ENCODE results near the gene LARGE1.

Gene LARGE1

GRCh38 chr22:33889748-33890147 is 30.5 kb downstream of the LARGE1 start:
- peak in 1 of 10 donors; percentile 52 for DNase-seq
- intact Hi-C loops (cut with DNase I) = no loop called here

GRCh38 chr22:33888821-33889220 is 31.5 kb downstream of the LARGE1 start:
- intact Hi-C loops (cut with DNase I) = no loop called here
- no peak for DNase-seq

GRCh38 chr22:33887173-33887572 is 33.1 kb downstream of the LARGE1 start:
- peak in 1 of 10 donors; percentile 29 for DNase-seq
- intact Hi-C loops (cut with DNase I) = no loop called here

- intact Hi-C loops (cut with DNase I) = no loop called here
- DNase-seq = peak in 1 of 10 donors; percentile 18
Measured at GRCh38 chr22:33886696-33887095, 33.6 kb downstream of the LARGE1 start.

GRCh38 chr22:33884829-33885228 is 35.4 kb downstream of the LARGE1 start:
- peak in 1 of 10 donors; percentile 7 for DNase-seq
- intact Hi-C loops (cut with DNase I) = no loop called here

GRCh38 chr22:33883961-33884808 is 36.1 kb downstream of the LARGE1 start:
- intact Hi-C loops (cut with DNase I) = no loop called here
- DNase-seq = peak in 1 of 10 donors; percentile 76

GRCh38 chr22:33883561-33883960 is 36.7 kb downstream of the LARGE1 start:
- intact Hi-C loops (cut with DNase I) = no loop called here
- DNase-seq = no peak

GRCh38 chr22:33882991-33883390 is 37.3 kb downstream of the LARGE1 start:
- intact Hi-C loops (cut with DNase I) = no loop called here
- DNase-seq = peak in 1 of 10 donors; percentile 51

- DNase-seq = peak in 1 of 10 donors; percentile 25
- intact Hi-C loops (cut with DNase I) = no loop called here
Measured at GRCh38 chr22:33880986-33881385, 39.3 kb downstream of the LARGE1 start.

- intact Hi-C loops (cut with DNase I) = no loop called here
- DNase-seq = peak in 1 of 10 donors; percentile 5
Measured at GRCh38 chr22:33879796-33880195, 40.5 kb downstream of the LARGE1 start.

- peak in 2 of 10 donors; percentile 23 to 80 for DNase-seq
- intact Hi-C loops (cut with DNase I) = no loop called here
Measured at GRCh38 chr22:33875316-33875715, 45.0 kb downstream of the LARGE1 start.

- intact Hi-C loops (cut with DNase I) = no loop called here
- peak in 1 of 10 donors; percentile 37 for DNase-seq
Measured at GRCh38 chr22:33874206-33874605, 46.1 kb downstream of the LARGE1 start.

- intact Hi-C loops (cut with DNase I) = no loop called here
Measured at GRCh38 chr22:33873666-33874065, 46.6 kb downstream of the LARGE1 start.

GRCh38 chr22:33873186-33873585 is 47.1 kb downstream of the LARGE1 start:
- intact Hi-C loops (cut with DNase I) = no loop called here
- peak in 1 of 10 donors; percentile 79 for DNase-seq

More at GRCh38 chr22:33873666-33874065, 46.6 kb downstream of the LARGE1 start:
- DNase-seq = peak in 1 of 10 donors; percentile 37

- intact Hi-C loops (cut with DNase I) = no loop called here
- DNase-seq = peak in 1 of 10 donors; percentile 51
Measured at GRCh38 chr22:33871935-33872334, 48.3 kb downstream of the LARGE1 start.

GRCh38 chr22:33869946-33870345 is 50.3 kb downstream of the LARGE1 start:
- DNase-seq = peak in 1 of 10 donors; percentile 42
- intact Hi-C loops (cut with DNase I) = no loop called here

GRCh38 chr22:33867971-33868370 is 52.3 kb downstream of the LARGE1 start:
- intact Hi-C loops (cut with DNase I) = no loop called here
- DNase-seq = peak in 1 of 10 donors; percentile 55

- peak in 1 of 10 donors; percentile 52 for DNase-seq
- intact Hi-C loops (cut with DNase I) = no loop called here
Measured at GRCh38 chr22:33867118-33867866, 53.0 kb downstream of the LARGE1 start.

- intact Hi-C loops (cut with DNase I) = no loop called here
- no peak for DNase-seq
Measured at GRCh38 chr22:33866511-33866910, 53.8 kb downstream of the LARGE1 start.

GRCh38 chr22:33865996-33866395 is 54.3 kb downstream of the LARGE1 start:
- intact Hi-C loops (cut with DNase I) = no loop called here
- peak in 1 of 10 donors; percentile 32 for DNase-seq

- intact Hi-C loops (cut with DNase I) = no loop called here
- DNase-seq = no peak
Measured at GRCh38 chr22:33865248-33865647, 55.0 kb downstream of the LARGE1 start.

Measured in posterior cingulate gyrus (tissue), 11 donors.